IPS-20b (cell line): ENCODE measurements around the gene CRYL1.

Experiments used
- H3K27ac ChIP-seq: one replicate; pipeline ENCODE4 v1.5.1; 2013; ENCODE audit warnings: low read length
- H3K27me3 ChIP-seq: 2 replicates; pipeline ENCODE4 v1.6.1; 2013; ENCODE audit warnings: mild to moderate bottlenecking, low read length, inconsistent platforms; ENCODE audit not compliant: insufficient read depth
- H3K36me3 ChIP-seq: 2 replicates; pipeline ENCODE4 v1.6.1; 2013; ENCODE audit warnings: low read depth, mild to moderate bottlenecking, inconsistent platforms, low read length, moderate library complexity; ENCODE audit not compliant: insufficient read depth
- H3K4me1 ChIP-seq: 2 replicates; pipeline ENCODE4 v1.6.1; 2013; ENCODE audit warnings: mild to moderate bottlenecking, control low read depth, inconsistent platforms, low read length, moderate library complexity; ENCODE audit not compliant: insufficient read depth
- H3K4me3 ChIP-seq: 2 replicates; pipeline ENCODE4 v1.5.1; 2013; ENCODE audit warnings: mild to moderate bottlenecking, low read length, inconsistent platforms
- H3K9ac ChIP-seq: 2 replicates; pipeline ENCODE4 v1.6.1; 2013; ENCODE audit warnings: low read depth, mild to moderate bottlenecking, inconsistent platforms, low read length, moderate library complexity
- H3K9me3 ChIP-seq: 2 replicates; pipeline ENCODE4 v1.6.1; 2013; ENCODE audit warnings: mild to moderate bottlenecking, low read depth, low read length, inconsistent platforms; ENCODE audit not compliant: insufficient read depth

Gene CRYL1

DNA sequence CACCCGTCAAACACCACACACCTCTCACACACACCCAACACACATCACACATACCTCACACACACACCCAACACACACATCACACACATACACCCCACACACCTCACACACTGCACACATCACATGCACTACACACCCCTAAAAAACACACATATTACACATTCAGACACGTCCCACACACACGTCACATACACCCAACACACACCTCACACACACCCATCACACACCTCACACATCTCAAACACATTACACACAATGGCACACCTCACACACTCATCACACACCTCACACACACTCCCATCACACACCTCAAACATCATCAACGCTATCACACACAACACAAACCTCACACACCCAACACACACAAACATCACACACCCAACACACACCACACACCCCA is 133.1 kb downstream of the CRYL1 start:
- H3K9ac ChIP-seq = no peak overlapping the region
- H3K4me3 ChIP-seq = no peak overlapping the region
- H3K4me1 ChIP-seq = no peaks in the 10 kb centered on the region
- H3K27me3 ChIP-seq = no peaks in the 10 kb centered on the region
- no peaks in the 10 kb centered on the region for H3K36me3 ChIP-seq
- H3K27ac ChIP-seq = no peak overlapping the region
- H3K9me3 ChIP-seq = no peaks in the 10 kb centered on the region

- Histone ChIP-seq H3K36me3 (no peaks in the 10 kb centered on the region), H3K4me3 (no peak overlapping the region), H3K4me1 (no peaks in the 10 kb centered on the region), H3K27me3 (no peaks in the 10 kb centered on the region), H3K9me3 (no peaks in the 10 kb centered on the region), H3K9ac (no peak overlapping the region), H3K27ac (no peak overlapping the region)
Observed at GRCh38 chr13:20391597-20392452, 133.8 kb downstream of the CRYL1 start.

GRCh38 chr13:20390526-20391175 is 135.0 kb downstream of the CRYL1 start:
- Histone ChIP-seq H3K27me3 (no peaks in the 10 kb centered on the region), H3K36me3 (no peaks in the 10 kb centered on the region), H3K9me3 (no peaks in the 10 kb centered on the region), H3K9ac (no peak overlapping the region), H3K4me1 (no peaks in the 10 kb centered on the region), H3K4me3 (no peak overlapping the region), H3K27ac (no peak overlapping the region)

GRCh38 chr13:20389696-20390525 is 135.7 kb downstream of the CRYL1 start:
- Histone ChIP-seq H3K9me3 (no peaks in the 10 kb centered on the region), H3K9ac (no peak overlapping the region), H3K36me3 (no peaks in the 10 kb centered on the region), H3K4me3 (no peak overlapping the region), H3K27ac (no peak overlapping the region), H3K27me3 (no peaks in the 10 kb centered on the region), H3K4me1 (no peaks in the 10 kb centered on the region)

DNA sequence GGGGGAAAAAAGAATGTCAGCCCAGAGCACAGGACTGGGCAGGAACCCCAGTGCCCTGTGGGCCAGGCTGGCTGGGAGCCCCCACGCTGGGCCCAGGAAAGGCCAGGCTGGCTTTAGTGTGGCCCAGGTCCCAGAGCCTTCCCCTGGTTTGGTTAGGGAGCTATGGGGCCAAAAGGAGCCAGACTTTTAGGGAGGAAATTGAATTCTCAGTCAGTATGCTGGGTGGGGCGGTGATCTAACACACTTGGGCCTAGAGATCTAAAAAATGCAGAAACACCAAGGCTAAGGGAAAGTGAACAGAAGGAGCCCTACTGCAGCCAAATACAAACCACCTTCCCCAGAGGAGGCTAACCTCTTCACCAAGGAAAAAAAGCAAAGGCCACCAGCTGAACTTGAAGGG is 137.5 kb downstream of the CRYL1 start:
- no peaks in the 10 kb centered on the region for H3K36me3 ChIP-seq
- no peak overlapping the region for H3K27ac ChIP-seq
- no peak overlapping the region for H3K9ac ChIP-seq
- no peaks in the 10 kb centered on the region for H3K9me3 ChIP-seq
- H3K4me3 ChIP-seq = no peak overlapping the region
- no peaks in the 10 kb centered on the region for H3K4me1 ChIP-seq
- H3K27me3 ChIP-seq = no peaks in the 10 kb centered on the region

DNA sequence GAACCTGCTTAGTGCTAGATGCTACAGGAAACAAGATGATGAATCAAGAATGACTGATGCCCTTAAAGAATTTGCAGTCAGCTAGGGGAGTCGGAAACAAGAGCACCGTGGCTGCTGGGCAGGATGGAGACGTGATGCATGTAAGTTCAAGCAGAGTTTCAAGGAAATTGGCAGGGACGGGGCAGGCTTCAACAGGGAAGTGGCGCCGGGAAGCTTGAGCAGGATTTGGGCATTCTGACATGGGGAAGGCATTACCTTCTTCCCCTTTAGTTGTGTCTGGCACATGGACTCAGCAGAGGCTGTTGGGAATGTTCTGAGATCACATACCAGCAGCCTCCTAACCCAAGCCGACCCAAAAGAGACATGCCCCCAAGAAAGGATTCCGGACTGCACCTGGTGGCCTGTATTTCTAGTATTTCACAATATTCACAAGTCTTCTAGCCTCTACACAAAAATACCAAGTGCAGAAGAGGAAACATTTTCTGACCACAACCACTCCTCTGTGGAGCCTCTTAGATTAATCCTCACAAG is 138.2 kb downstream of the CRYL1 start:
- Histone ChIP-seq H3K4me3 (no peak overlapping the region), H3K36me3 (no peaks in the 10 kb centered on the region), H3K9ac (no peak overlapping the region), H3K4me1 (no peaks in the 10 kb centered on the region), H3K9me3 (no peaks in the 10 kb centered on the region), H3K27ac (no peak overlapping the region), H3K27me3 (no peaks in the 10 kb centered on the region)

DNA sequence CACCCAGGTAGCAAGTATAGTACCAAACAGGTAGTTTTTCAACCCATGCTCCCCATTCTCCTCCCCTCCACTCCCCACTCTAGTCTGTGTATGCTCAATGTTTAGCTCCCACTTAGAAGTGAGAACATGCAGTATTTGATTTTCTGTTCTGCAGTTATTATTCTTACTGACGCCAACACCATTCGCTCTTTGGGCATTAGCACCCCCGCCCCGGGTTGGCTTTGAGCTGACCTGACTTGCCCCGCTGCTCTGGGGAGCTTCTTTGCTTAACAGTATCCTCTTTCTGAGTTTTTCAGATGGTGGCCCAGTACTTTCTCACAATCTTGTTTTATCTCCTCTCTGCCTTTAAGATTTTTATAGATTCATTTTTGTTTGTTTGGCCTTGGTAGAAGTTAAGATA is 138.7 kb downstream of the CRYL1 start:
- Histone ChIP-seq H3K27me3 (no peaks in the 10 kb centered on the region), H3K36me3 (no peaks in the 10 kb centered on the region), H3K4me1 (no peaks in the 10 kb centered on the region), H3K27ac (no peak overlapping the region), H3K9ac (no peak overlapping the region), H3K4me3 (no peak overlapping the region), H3K9me3 (no peaks in the 10 kb centered on the region)

DNA sequence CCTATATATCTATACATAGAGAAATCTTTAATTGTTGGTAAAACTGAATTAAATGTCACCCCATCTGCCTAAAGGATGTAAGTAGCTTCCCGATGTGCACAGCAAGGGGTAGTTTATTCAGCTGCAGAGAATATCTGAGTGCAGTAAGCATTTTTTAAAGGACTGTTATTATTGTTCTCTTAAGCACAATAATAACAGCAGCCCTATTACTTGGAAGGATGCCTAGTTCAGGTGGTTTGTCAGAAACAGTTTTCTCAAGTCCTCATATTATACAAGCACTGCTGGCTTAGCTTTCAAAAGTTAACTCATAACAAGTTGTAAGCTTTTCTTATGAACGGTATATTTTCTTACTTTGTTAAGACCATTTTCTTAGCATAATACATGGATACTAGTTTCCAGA is 142.6 kb downstream of the CRYL1 start:
- H3K27ac ChIP-seq = no peak overlapping the region
- no peak overlapping the region for H3K9ac ChIP-seq
- H3K4me1 ChIP-seq = no peaks in the 10 kb centered on the region
- H3K4me3 ChIP-seq = no peak overlapping the region
- H3K27me3 ChIP-seq = no peaks in the 10 kb centered on the region
- H3K9me3 ChIP-seq = no peaks in the 10 kb centered on the region
- H3K36me3 ChIP-seq = no peaks in the 10 kb centered on the region

- Histone ChIP-seq H3K27me3 (no peaks in the 10 kb centered on the region), H3K4me1 (no peaks in the 10 kb centered on the region), H3K9me3 (no peaks in the 10 kb centered on the region), H3K36me3 (no peaks in the 10 kb centered on the region), H3K27ac (no peak overlapping the region), H3K9ac (no peak overlapping the region), H3K4me3 (no peak overlapping the region)
Observed at GRCh38 chr13:20381401-20381800, 144.3 kb downstream of the CRYL1 start.

DNA sequence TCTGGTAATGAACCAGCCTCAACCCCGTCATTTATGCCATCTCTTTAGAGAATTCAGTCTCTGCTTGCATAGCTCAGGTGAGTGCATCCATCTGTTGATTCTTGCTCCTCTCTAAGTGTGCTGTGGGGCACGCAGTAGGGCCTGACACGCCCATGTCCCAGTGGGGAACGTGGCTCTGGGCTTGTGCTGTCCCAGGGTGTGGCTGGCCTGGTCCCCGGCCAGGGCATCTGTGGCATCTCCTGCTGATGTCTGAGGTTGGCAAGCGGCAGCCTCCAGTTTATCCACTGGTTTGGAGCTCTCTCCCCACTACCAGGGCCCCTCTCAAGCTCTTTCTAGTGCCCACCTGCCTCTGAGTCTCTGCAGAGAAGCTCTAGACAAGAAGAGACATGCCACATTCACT is 146.9 kb downstream of the CRYL1 start:
- Histone ChIP-seq H3K4me1 (no peaks in the 10 kb centered on the region), H3K27ac (no peak overlapping the region), H3K27me3 (no peaks in the 10 kb centered on the region), H3K9ac (no peak overlapping the region), H3K4me3 (no peak overlapping the region), H3K9me3 (no peaks in the 10 kb centered on the region), H3K36me3 (no peaks in the 10 kb centered on the region)

DNA sequence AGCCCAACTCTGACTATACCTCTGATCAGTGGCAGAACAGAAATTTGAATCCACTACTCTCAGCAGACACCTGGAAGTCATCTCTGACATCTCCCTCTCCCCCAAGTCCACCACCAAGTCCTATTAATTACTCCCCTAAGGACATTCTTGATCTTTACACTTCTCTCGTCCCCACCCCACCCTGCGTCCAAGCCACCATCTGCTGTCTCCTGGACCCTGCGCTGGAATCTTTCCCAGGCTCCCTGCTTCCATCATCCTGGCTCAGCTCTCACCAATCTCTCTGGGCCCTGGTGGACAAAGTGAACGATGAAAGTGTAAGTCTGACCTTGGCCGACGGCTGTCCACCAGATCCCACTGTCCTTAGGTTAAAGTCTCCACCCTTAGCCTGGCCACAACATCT is 147.9 kb downstream of the CRYL1 start:
- H3K27ac ChIP-seq = no peak overlapping the region
- H3K27me3 ChIP-seq = no peaks in the 10 kb centered on the region
- no peaks in the 10 kb centered on the region for H3K4me1 ChIP-seq
- no peaks in the 10 kb centered on the region for H3K9me3 ChIP-seq
- H3K9ac ChIP-seq = no peak overlapping the region
- no peak overlapping the region for H3K4me3 ChIP-seq
- H3K36me3 ChIP-seq = no peaks in the 10 kb centered on the region
